Measurements from ENCODE around the gene LDLRAD4.

DNA sequence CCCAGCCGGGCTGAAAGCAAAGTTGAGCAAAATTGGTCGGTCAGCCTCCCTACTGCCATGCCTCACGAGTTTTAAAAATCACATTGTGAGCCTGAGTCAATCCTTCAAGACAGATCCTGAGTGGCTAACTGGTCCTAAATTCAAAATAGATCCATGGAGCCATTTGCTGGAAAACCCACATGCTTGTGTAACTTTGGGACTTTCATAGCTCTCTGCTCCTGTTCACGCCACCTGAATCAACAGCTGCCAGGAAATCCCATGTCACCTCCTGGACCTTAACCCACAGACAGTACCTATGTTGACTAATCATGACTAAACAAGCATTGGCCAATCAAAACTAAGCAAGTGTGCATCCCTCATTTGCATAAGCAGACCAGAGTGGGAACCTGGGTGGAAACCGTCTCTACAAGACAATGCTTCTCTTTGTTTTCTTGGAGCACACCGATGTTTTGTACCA is 42.8 kb upstream of the LDLRAD4 start:
- TF ChIP-seq, protein P1, sequence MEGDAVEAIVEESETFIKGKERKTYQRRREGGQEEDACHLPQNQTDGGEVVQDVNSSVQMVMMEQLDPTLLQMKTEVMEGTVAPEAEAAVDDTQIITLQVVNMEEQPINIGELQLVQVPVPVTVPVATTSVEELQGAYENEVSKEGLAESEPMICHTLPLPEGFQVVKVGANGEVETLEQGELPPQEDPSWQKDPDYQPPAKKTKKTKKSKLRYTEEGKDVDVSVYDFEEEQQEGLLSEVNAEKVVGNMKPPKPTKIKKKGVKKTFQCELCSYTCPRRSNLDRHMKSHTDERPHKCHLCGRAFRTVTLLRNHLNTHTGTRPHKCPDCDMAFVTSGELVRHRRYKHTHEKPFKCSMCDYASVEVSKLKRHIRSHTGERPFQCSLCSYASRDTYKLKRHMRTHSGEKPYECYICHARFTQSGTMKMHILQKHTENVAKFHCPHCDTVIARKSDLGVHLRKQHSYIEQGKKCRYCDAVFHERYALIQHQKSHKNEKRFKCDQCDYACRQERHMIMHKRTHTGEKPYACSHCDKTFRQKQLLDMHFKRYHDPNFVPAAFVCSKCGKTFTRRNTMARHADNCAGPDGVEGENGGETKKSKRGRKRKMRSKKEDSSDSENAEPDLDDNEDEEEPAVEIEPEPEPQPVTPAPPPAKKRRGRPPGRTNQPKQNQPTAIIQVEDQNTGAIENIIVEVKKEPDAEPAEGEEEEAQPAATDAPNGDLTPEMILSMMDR (IDR thresholded peaks at IDR 0.05) = peak in 1 of 3 donors; percentile 32
- no peak for TF ChIP-seq POLR2A (IDR thresholded peaks at IDR 0.05)

All from lower leg skin (tissue), 3 donors.